Vagina (tissue), 2 donors: Measurements from ENCODE around the gene SOSTDC1.

Experiments
- POLR2A ChIP-seq, 2 donors: fragments of 450-650 bp; IDR thresholded peaks; one replicate each; pipeline ENCODE4 v1.6.1; 2017; ENCODE audit warnings: antibody characterized with exemption in 2 of 2, mild to moderate bottlenecking in 2 of 2, moderate library complexity in 2 of 2
- POLR2AphosphoS5 ChIP-seq, 2 donors: sonication (generic); formaldehyde crosslinking; IDR thresholded peaks; one replicate each; pipeline ENCODE4 v1.9.0; 2017; ENCODE audit warnings: antibody characterized with exemption in 2 of 2, mild to moderate bottlenecking in 2 of 2, low read depth in 1 of 2; ENCODE audit not compliant: insufficient read depth in 1 of 2
- TF ChIP-seq, protein P1 (sequence below), 3 experiments: fragments of 450-650 bp in 2 of 3; fragments of 200-600 bp in 1 of 3; sonication (generic) in 1 of 3; IDR thresholded peaks; one replicate each; pipeline ENCODE4 v1.5.1; 2017 to 2019; ENCODE audit warnings: antibody characterized with exemption in 3 of 3, mild to moderate bottlenecking in 2 of 3, moderate library complexity in 2 of 3

DNA sequence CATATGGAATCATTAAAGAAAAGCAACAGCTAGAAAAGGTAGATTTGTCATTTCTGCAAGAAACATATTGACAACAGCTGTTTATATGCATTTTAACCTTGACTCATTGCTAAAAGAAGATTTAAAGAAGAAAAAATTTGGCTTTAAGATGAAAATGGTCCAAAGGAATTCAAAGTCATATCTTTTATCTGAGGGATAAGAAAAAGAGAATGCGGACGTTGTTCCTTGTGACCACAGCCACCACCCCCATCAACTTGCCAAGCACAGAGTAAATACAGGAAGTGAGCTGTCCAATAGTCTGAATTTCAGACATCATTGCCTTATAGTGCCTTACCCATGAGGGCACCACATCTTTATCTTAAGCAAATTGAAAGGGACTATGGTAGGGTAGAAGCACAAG, 36.9 kb downstream of the SOSTDC1 start:
- TF ChIP-seq, protein P1, sequence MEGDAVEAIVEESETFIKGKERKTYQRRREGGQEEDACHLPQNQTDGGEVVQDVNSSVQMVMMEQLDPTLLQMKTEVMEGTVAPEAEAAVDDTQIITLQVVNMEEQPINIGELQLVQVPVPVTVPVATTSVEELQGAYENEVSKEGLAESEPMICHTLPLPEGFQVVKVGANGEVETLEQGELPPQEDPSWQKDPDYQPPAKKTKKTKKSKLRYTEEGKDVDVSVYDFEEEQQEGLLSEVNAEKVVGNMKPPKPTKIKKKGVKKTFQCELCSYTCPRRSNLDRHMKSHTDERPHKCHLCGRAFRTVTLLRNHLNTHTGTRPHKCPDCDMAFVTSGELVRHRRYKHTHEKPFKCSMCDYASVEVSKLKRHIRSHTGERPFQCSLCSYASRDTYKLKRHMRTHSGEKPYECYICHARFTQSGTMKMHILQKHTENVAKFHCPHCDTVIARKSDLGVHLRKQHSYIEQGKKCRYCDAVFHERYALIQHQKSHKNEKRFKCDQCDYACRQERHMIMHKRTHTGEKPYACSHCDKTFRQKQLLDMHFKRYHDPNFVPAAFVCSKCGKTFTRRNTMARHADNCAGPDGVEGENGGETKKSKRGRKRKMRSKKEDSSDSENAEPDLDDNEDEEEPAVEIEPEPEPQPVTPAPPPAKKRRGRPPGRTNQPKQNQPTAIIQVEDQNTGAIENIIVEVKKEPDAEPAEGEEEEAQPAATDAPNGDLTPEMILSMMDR (IDR thresholded peaks at IDR 0.05): no peak
- no peak for TF ChIP-seq POLR2A (IDR thresholded peaks at IDR 0.05)
- TF ChIP-seq POLR2AphosphoS5 (IDR thresholded peaks at IDR 0.05; ENCODE audit: insufficient read depth in 1 of 2, low read depth in 1 of 2): no peak
